Activated naive CD4-positive, alpha-beta T cell treated with anti-CD3 and anti-CD28 coated beads, Interleukin-2, amount 50 U/mL, for 16 hours (primary cell): ENCODE data around the gene SPACA9.
A peak's percentile ranks its signal among the peaks of the same experiment; 100 is the strongest.

Source experiments
- DNase-seq: peaks from one replicate; pipeline ENCODE4 v3.0.0-alpha.2; 2020

The SPACA9 gene

GRCh38 chr9:132878695-132879456 lies at the start of gene SPACA9:
Gene SPACA9, plus strand, starts transcription at chr9:132878898. Its CDS starts 5,050 bp downstream, at chr9:132883948.
- DNase-seq = peak; percentile 28

- DNase-seq = no peak
These were observed 46.4 kb upstream of the SPACA9 start for GRCh38 chr9:132832171-132832881.

- DNase-seq = no peak
These were observed 45.1 kb upstream of the SPACA9 start for GRCh38 chr9:132833550-132834121.

- no peak for DNase-seq
These were observed 44.4 kb upstream of the SPACA9 start for GRCh38 chr9:132834343-132834742.

GRCh38 chr9:132837501-132838286 lies 41.0 kb upstream of the SPACA9 start:
- DNase-seq = no peak

GRCh38 chr9:132838291-132838690 lies 40.4 kb upstream of the SPACA9 start:
- no peak for DNase-seq

- DNase-seq = no peak
These were observed 37.7 kb upstream of the SPACA9 start for GRCh38 chr9:132840980-132841379.

- no peak for DNase-seq
These were observed 36.3 kb upstream of the SPACA9 start for GRCh38 chr9:132842124-132843044.

GRCh38 chr9:132846109-132846917 lies 32.4 kb upstream of the SPACA9 start:
- DNase-seq = no peak

GRCh38 chr9:132846918-132847515 lies 31.7 kb upstream of the SPACA9 start:
- DNase-seq = no peak

GRCh38 chr9:132849185-132849706 lies 29.5 kb upstream of the SPACA9 start:
- DNase-seq = no peak

GRCh38 chr9:132853482-132853881 lies 25.2 kb upstream of the SPACA9 start:
- no peak for DNase-seq

- no peak for DNase-seq
These were observed 23.9 kb upstream of the SPACA9 start for GRCh38 chr9:132854832-132855231.

GRCh38 chr9:132855904-132856303 lies 22.8 kb upstream of the SPACA9 start:
- DNase-seq = no peak

- DNase-seq = no peak
These were observed 21.7 kb upstream of the SPACA9 start for GRCh38 chr9:132857031-132857430.

GRCh38 chr9:132857616-132858342 lies 20.9 kb upstream of the SPACA9 start:
- DNase-seq = no peak

- DNase-seq = no peak
These were observed 19.9 kb upstream of the SPACA9 start for GRCh38 chr9:132858751-132859150.

- no peak for DNase-seq
These were observed 17.0 kb upstream of the SPACA9 start for GRCh38 chr9:132861666-132862065.

- no peak for DNase-seq
These were observed 16.2 kb upstream of the SPACA9 start for GRCh38 chr9:132862533-132862932.

- DNase-seq = no peak
These were observed 15.6 kb upstream of the SPACA9 start for GRCh38 chr9:132863096-132863495.
